Measurements from ENCODE around the gene LRRN3. TPM values are rescaled to one million over a fixed set of nuclear protein-coding genes. Genes with fewer than 3 reads are reported as not detected.

Gene LRRN3
- total RNA-seq: 3.2 and 3.6 TPM in 2 replicates

GRCh38 chr7:111090846-111091245 is at the start of gene LRRN3:
Gene LRRN3 (plus strand): TSS chr7:111091127. CDS start chr7:111122773, 31,646 bp downstream.

